Mesothelial cell of epicardium (in vitro differentiated cells): ENCODE data around the gene MUSTN1. TPM values are rescaled to one million over a fixed set of nuclear protein-coding genes. Genes with fewer than 3 reads are reported as not detected.

Experiments used
- DNase-seq, 2 experiments: peaks; one replicate each; pipeline ENCODE4 v3.0.0; 2021; ENCODE audit warnings: low spot score in 2 of 2; ENCODE audit not compliant: unreplicated experiment in 2 of 2
- H3K27ac Mint-ChIP-seq: 2 replicates; pipeline ENCODE4 v1.8.0; 2021; ENCODE audit warnings: mixed read lengths
- H3K27me3 Mint-ChIP-seq: 2 replicates; pipeline ENCODE4 v1.8.0; 2021; ENCODE audit warnings: low read depth, mixed read lengths
- H3K36me3 Mint-ChIP-seq: 2 replicates; pipeline ENCODE4 v1.8.0; 2021; ENCODE audit warnings: mixed read lengths
- H3K4me1 Mint-ChIP-seq: 2 replicates; pipeline ENCODE4 v1.8.0; 2021; ENCODE audit warnings: mixed read lengths
- H3K4me3 Mint-ChIP-seq: 2 replicates; pipeline ENCODE4 v1.8.0; 2021; ENCODE audit warnings: mild to moderate bottlenecking, moderate library complexity, mixed read lengths
- H3K9me3 Mint-ChIP-seq: 2 replicates; pipeline ENCODE4 v1.8.0; 2021; ENCODE audit warnings: mixed read lengths
- CTCF ChIP-seq: fragments of 200-600 bp; sonication (generic); IDR thresholded peaks from one replicate; pipeline ENCODE4 v1.5.0; 2021; ENCODE audit warnings: antibody characterized with exemption; ENCODE audit not compliant: unreplicated experiment
- total RNA-seq: library from RNA; stranded (reverse); gene quantifications from 3 replicates; pipeline ENCODE4 v1.2.1, GENCODE V29; 2021

The MUSTN1 gene
- total RNA-seq, 1 donor from 2014 or later: 1.0 TPM

- H3K27ac Mint-ChIP-seq: no peak overlapping the region
- no peaks in the 10 kb centered on the region for H3K27me3 Mint-ChIP-seq
- no peak for TF ChIP-seq CTCF
- no peak for DNase-seq
- H3K36me3 Mint-ChIP-seq: peaks cover 4% of the 10 kb centered on the region
- H3K4me3 Mint-ChIP-seq: no peak overlapping the region
- no peaks in the 10 kb centered on the region for H3K4me1 Mint-ChIP-seq
- no peaks in the 10 kb centered on the region for H3K9me3 Mint-ChIP-seq
Measured at GRCh38 chr3:52854013-52854412, 19.2 kb upstream of the MUSTN1 start.

GRCh38 chr3:52852419-52852818, 17.6 kb upstream of the MUSTN1 start:
- Mint-ChIP-seq H3K27ac (no peak overlapping the region), H3K4me3 (no peak overlapping the region), H3K36me3 (peaks cover 7% of the 10 kb centered on the region), H3K4me1 (no peaks in the 10 kb centered on the region), H3K27me3 (no peaks in the 10 kb centered on the region), H3K9me3 (no peaks in the 10 kb centered on the region)
- no peak for TF ChIP-seq CTCF
- DNase-seq: no peak

GRCh38 chr3:52851348-52851747, 16.5 kb upstream of the MUSTN1 start:
- TF ChIP-seq CTCF: no peak
- no peak for DNase-seq
- Mint-ChIP-seq H3K9me3 (no peaks in the 10 kb centered on the region), H3K27me3 (no peaks in the 10 kb centered on the region), H3K27ac (no peak overlapping the region), H3K4me3 (no peak overlapping the region), H3K4me1 (no peaks in the 10 kb centered on the region), H3K36me3 (peaks cover 8% of the 10 kb centered on the region)

- no peaks in the 10 kb centered on the region for H3K9me3 Mint-ChIP-seq
- DNase-seq: no peak
- TF ChIP-seq CTCF: no peak
- no peak overlapping the region for H3K4me3 Mint-ChIP-seq
- H3K27ac Mint-ChIP-seq: no peak overlapping the region
- H3K36me3 Mint-ChIP-seq: peaks cover 8% of the 10 kb centered on the region
- H3K27me3 Mint-ChIP-seq: no peaks in the 10 kb centered on the region
- H3K4me1 Mint-ChIP-seq: no peaks in the 10 kb centered on the region
Measured at GRCh38 chr3:52849656-52850055, 14.8 kb upstream of the MUSTN1 start.

GRCh38 chr3:52848617-52849016, 13.8 kb upstream of the MUSTN1 start:
- no peak overlapping the region for H3K27ac Mint-ChIP-seq

More at GRCh38 chr3:52848617-52849016, 13.8 kb upstream of the MUSTN1 start:
- Mint-ChIP-seq H3K36me3 (peaks cover 10% of the 10 kb centered on the region), H3K9me3 (no peaks in the 10 kb centered on the region), H3K4me1 (no peaks in the 10 kb centered on the region), H3K27me3 (no peaks in the 10 kb centered on the region), H3K4me3 (no peak overlapping the region)
- no peak for DNase-seq
- no peak for TF ChIP-seq CTCF
